ENCODE results near the gene DHCR7. TPM values are rescaled to one million over a fixed set of nuclear protein-coding genes. Genes with fewer than 3 reads are reported as not detected.

The DHCR7 gene
- total and polyA plus RNA-seq, 2 experiments from 2014 or later, result 84.0 to 166 TPM

DNA sequence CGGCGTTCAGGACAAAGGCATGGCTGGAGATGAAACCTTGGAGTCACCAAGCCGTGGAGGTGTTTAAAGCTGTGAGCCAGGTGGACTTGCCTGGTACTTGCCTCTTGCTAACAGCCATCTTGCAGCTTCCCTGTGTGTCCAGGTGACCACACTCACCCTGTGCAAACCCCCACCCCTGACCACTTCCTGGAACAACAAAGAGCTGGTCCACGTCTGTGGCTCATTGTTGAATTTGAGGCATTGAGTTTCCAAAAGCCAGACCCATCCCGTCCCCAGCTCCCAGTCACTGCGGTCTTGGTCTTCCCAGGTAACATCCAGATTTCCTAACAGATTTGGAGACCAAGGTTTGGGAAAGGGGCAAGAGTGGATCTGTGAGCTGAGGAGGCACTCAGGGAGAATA is 18.5 kb downstream of the DHCR7 start:
- no peak overlapping the region for H3K4me2 ChIP-seq
- TF ChIP-seq, protein P1, sequence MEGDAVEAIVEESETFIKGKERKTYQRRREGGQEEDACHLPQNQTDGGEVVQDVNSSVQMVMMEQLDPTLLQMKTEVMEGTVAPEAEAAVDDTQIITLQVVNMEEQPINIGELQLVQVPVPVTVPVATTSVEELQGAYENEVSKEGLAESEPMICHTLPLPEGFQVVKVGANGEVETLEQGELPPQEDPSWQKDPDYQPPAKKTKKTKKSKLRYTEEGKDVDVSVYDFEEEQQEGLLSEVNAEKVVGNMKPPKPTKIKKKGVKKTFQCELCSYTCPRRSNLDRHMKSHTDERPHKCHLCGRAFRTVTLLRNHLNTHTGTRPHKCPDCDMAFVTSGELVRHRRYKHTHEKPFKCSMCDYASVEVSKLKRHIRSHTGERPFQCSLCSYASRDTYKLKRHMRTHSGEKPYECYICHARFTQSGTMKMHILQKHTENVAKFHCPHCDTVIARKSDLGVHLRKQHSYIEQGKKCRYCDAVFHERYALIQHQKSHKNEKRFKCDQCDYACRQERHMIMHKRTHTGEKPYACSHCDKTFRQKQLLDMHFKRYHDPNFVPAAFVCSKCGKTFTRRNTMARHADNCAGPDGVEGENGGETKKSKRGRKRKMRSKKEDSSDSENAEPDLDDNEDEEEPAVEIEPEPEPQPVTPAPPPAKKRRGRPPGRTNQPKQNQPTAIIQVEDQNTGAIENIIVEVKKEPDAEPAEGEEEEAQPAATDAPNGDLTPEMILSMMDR (conservative IDR thresholded peaks at IDR 0.05; ENCODE audit: low read depth in 2 of 2), result no peak
- TF ChIP-seq ZNF331 (CRISPR knock-in tag; IDR thresholded peaks at IDR 0.05; ENCODE audit: low read depth) (no peak), EZH2phosphoT487 (IDR thresholded peaks at IDR 0.05; ENCODE audit: unreplicated experiment) (no peak)
- no peaks in the 10 kb centered on the region for H3K4me1 ChIP-seq (ENCODE audit: insufficient read depth)
- no peaks in the 10 kb centered on the region for H3K27me3 ChIP-seq (ENCODE audit: insufficient read depth)
- H3K36me3 ChIP-seq (ENCODE audit: insufficient read depth), result no peaks in the 10 kb centered on the region
- no peak for DNase-seq (ENCODE audit: low spot score)
- no peaks in the 10 kb centered on the region; the same call in 1 of the 2 replicates for H4K20me1 ChIP-seq (replicated peaks; ENCODE audit: insufficient read depth)
- peaks cover 4% of the 10 kb centered on the region for H3K36me3 Mint-ChIP-seq (ENCODE audit: low read depth)
- no peaks in the 10 kb centered on the region for H3K79me2 ChIP-seq (replicated peaks; ENCODE audit: insufficient read depth)
- H3K27me3 Mint-ChIP-seq (ENCODE audit: insufficient read depth, low read depth, poor library complexity), result peaks cover 6% of the 10 kb centered on the region
- no peak overlapping the region for H3K27ac Mint-ChIP-seq
- no peak overlapping the region for H3K27ac ChIP-seq (ENCODE audit: low read depth)
- no peaks in the 10 kb centered on the region for H3F3A ChIP-seq (replicated peaks; ENCODE audit: low read depth)
- no peak overlapping the region for H3K4me3 ChIP-seq
- peaks cover 4% of the 10 kb centered on the region; the same call in 1 of the 3 replicates for H3K9me3 Mint-ChIP-seq
- no peak overlapping the region for H3K4me3 Mint-ChIP-seq
- no peak for ATAC-seq
- H3K4me1 Mint-ChIP-seq, result peaks cover 4% of the 10 kb centered on the region; the same call in 2 of the 3 replicates
- H3K9me2 ChIP-seq (ENCODE audit: insufficient read depth), result peaks cover 4% of the 10 kb centered on the region; the same call in 1 of the 2 replicates
- no peak overlapping the region for H2AFZ ChIP-seq

DNA sequence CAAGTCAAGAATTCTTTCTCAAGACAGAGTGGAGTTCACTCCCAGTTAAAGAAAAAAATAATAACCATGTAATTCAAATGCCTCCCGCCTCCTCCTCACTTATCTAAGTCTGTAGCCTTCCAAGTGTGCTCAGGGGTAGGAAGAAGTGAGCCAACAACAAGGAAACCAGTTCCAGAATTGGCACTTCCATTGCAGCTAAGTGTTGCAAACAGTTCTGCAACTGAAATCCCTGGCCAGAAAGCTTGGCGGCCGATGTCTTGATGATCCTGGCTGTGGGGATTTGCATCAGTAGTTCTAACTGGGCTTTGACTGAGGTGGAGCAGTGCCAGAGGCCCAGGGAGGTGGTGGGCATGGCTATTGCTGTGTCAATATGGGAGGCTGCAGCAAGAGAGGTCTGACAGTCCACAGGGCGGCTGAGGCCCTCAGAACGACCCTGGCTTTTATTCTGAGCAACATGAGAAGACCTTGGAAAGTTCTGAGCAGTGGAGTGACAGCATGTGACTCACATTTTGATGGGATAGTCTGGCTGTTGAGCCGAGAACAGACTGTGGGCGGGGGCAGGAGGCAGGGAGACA is 19.2 kb downstream of the DHCR7 start:
- DNase-seq (ENCODE audit: low spot score) (no peak), ATAC-seq (no peak)
- Mint-ChIP-seq H3K4me1 (peaks cover 4% of the 10 kb centered on the region; the same call in 2 of the 3 replicates), H3K36me3 (ENCODE audit: low read depth) (no peaks in the 10 kb centered on the region; the same call in 2 of the 3 replicates), H3K9me3 (peaks cover 4% of the 10 kb centered on the region; the same call in 1 of the 3 replicates), H3K27ac (no peak overlapping the region), H3K4me3 (no peak overlapping the region), H3K27me3 (ENCODE audit: insufficient read depth, low read depth, poor library complexity) (peaks cover 9% of the 10 kb centered on the region)
- H3K36me3 ChIP-seq (ENCODE audit: insufficient read depth), result no peaks in the 10 kb centered on the region
- no peak overlapping the region for H3K4me2 ChIP-seq
- H3K27ac ChIP-seq (ENCODE audit: low read depth), result no peak overlapping the region
- no peak overlapping the region for H2AFZ ChIP-seq
- no peaks in the 10 kb centered on the region for H3K4me1 ChIP-seq (ENCODE audit: insufficient read depth)
- peaks cover 4% of the 10 kb centered on the region; the same call in 1 of the 2 replicates for H3K9me2 ChIP-seq (ENCODE audit: insufficient read depth)
- no peak overlapping the region for H3K4me3 ChIP-seq
- H3F3A ChIP-seq (replicated peaks; ENCODE audit: low read depth), result no peaks in the 10 kb centered on the region
- no peaks in the 10 kb centered on the region; the same call in 1 of the 2 replicates for H4K20me1 ChIP-seq (replicated peaks; ENCODE audit: insufficient read depth)
- TF ChIP-seq POLR2AphosphoS5 (IDR thresholded peaks at IDR 0.05; ENCODE audit: low read depth) (no peak), ZNF114 (CRISPR knock-in tag; IDR thresholded peaks at IDR 0.05) (no peak), EZH2phosphoT487 (IDR thresholded peaks at IDR 0.05; ENCODE audit: unreplicated experiment) (no peak)
- no peaks in the 10 kb centered on the region for H3K79me2 ChIP-seq (replicated peaks; ENCODE audit: insufficient read depth)
- no peaks in the 10 kb centered on the region for H3K27me3 ChIP-seq (ENCODE audit: insufficient read depth)

DNA sequence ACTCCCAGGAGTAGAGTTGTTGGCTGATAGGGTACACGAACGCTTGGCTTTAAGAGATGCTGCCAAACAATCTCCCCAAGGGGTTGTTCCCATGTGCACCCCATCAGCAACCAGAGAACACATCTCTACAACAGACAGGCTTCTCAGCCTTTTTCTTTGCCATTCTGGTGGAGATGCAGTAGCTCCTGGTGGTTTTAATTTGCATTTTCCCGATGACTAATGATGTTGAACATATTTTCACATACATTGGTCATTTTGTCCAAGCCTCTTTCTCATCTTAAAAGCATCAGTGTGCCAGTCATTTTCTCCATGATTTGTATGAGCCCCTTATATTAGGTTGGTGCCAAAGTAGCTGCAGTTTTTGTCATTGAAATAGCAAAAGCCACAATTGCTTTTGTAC is 21.8 kb downstream of the DHCR7 start:
- no peaks in the 10 kb centered on the region; the same call in 2 of the 3 replicates for H3K36me3 Mint-ChIP-seq (ENCODE audit: low read depth)
- Histone ChIP-seq H3F3A (replicated peaks; ENCODE audit: low read depth) (no peaks in the 10 kb centered on the region), H3K4me2 (no peak overlapping the region), H3K27me3 (ENCODE audit: insufficient read depth) (no peaks in the 10 kb centered on the region), H2AFZ (no peak overlapping the region), H3K9me2 (ENCODE audit: insufficient read depth) (peaks cover 4% of the 10 kb centered on the region; the same call in 1 of the 2 replicates), H4K20me1 (replicated peaks; ENCODE audit: insufficient read depth) (no peaks in the 10 kb centered on the region), H3K4me3 (no peak overlapping the region), H3K79me2 (replicated peaks; ENCODE audit: insufficient read depth) (no peaks in the 10 kb centered on the region), H3K4me1 (ENCODE audit: insufficient read depth) (no peaks in the 10 kb centered on the region), H3K27ac (ENCODE audit: low read depth) (no peak overlapping the region), H3K36me3 (ENCODE audit: insufficient read depth) (no peaks in the 10 kb centered on the region)
- peaks cover 4% of the 10 kb centered on the region; the same call in 2 of the 3 replicates for H3K4me1 Mint-ChIP-seq
- no peak overlapping the region for H3K27ac Mint-ChIP-seq
- peaks cover 4% of the 10 kb centered on the region; the same call in 1 of the 3 replicates for H3K9me3 Mint-ChIP-seq
- no peak for ATAC-seq
- no peak overlapping the region for H3K4me3 Mint-ChIP-seq
- H3K27me3 Mint-ChIP-seq (ENCODE audit: insufficient read depth, low read depth, poor library complexity), result peaks cover 12% of the 10 kb centered on the region
- DNase-seq (ENCODE audit: low spot score), result no peak
- no peak for TF ChIP-seq STAT1 (IDR thresholded peaks at IDR 0.05; ENCODE audit: unreplicated experiment)
- no peak for TF ChIP-seq EZH2 (IDR thresholded peaks at IDR 0.05; ENCODE audit: low read depth, unreplicated experiment)
- TF ChIP-seq NANOG (IDR thresholded peaks at IDR 0.05; ENCODE audit: borderline replicate concordance), result no peak
- TF ChIP-seq, protein P1 (conservative IDR thresholded peaks at IDR 0.05; ENCODE audit: low read depth in 2 of 2), result no peak
- no peak for TF ChIP-seq ETS1 (IDR thresholded peaks at IDR 0.05)
- TF ChIP-seq CREB1 (CRISPR knock-in tag; IDR thresholded peaks at IDR 0.05; ENCODE audit: low read depth), result no peak
- no peak for TF ChIP-seq ZNF114 (CRISPR knock-in tag; IDR thresholded peaks at IDR 0.05)
- TF ChIP-seq JUNB (IDR thresholded peaks at IDR 0.05; ENCODE audit: unreplicated experiment), result no peak

Data from GM23338 (cell line).